HPDE6-E6E7 (cell line): ENCODE data around the gene PER2.
A peak's percentile ranks its signal among the peaks of the same experiment; 100 is the strongest.

Experiments used
- DNase-seq: peaks from one replicate; pipeline ENCODE4 v3.0.0; 2011; ENCODE audit warnings: missing footprints; ENCODE audit errors: extremely low spot score

The PER2 gene

DNA sequence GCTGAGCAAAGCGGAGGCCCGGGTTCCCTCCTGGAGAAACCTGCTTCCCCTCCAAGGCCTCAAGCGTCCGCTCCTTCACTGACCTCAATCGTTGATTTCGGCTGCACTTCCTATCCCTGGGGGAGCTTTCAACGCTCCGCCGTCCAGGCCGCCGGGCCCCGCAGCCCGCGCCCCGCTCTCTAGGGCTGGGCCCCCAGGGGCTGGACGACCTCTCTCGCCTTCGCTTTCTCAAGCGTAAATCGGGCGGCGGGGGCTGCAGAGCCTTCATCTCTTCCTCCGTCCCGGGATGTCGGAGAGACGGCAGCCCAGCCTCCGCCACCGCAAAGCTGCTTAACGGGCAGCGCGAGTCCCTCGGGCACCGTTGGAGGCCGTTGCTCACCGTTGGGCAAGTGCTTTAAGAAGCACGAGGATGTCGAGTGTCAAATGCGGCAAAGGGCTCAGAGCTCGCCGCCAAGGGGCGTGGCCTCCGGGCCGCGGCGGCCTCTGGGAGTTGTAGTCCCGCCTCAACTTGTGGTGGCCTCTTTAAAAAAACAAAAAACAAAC is 57.1 kb downstream of the PER2 start:
- no peak for DNase-seq

DNA sequence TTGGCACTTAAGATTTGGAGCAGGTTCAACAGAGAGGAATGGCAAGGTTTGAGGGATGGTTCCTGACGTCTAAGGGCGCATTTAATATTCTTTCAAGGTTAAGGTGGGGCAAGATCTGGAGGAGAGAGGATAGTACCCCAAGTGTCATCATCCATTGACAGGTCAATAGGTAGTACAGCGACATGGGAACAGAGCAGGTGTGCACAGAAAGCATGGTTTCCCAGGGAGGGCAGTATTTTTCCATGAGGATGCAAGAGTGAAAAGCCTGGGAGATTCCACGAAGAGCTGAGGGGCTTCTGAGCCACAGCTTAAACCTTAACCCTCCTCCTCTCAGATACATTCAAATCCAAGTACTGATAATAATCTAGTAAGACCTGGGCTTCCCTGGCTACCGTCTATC is 57.7 kb downstream of the PER2 start:
- no peak for DNase-seq

DNA sequence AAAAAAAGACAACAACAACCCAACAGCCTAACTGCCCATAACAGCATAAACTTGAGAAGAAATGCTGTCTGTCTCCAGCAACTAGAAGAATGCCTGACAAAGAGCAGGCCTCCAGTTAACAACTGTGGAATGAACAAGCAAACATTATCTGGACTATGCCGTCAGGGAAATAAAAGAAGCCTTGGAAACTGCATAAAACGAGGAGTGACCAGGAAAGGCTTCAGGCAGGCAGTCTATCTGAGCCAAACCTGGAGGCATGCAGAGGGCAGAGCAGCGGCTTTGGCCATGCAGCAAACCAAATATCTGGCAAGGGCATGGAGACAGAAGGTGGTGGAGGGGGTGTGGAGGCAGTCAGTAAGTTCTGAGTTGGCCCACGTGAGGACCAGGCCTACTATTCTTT is 59.7 kb downstream of the PER2 start:
- no peak for DNase-seq

GRCh38 chr2:238227587-238228032 is 60.8 kb downstream of the PER2 start:
- DNase-seq = no peak

DNA sequence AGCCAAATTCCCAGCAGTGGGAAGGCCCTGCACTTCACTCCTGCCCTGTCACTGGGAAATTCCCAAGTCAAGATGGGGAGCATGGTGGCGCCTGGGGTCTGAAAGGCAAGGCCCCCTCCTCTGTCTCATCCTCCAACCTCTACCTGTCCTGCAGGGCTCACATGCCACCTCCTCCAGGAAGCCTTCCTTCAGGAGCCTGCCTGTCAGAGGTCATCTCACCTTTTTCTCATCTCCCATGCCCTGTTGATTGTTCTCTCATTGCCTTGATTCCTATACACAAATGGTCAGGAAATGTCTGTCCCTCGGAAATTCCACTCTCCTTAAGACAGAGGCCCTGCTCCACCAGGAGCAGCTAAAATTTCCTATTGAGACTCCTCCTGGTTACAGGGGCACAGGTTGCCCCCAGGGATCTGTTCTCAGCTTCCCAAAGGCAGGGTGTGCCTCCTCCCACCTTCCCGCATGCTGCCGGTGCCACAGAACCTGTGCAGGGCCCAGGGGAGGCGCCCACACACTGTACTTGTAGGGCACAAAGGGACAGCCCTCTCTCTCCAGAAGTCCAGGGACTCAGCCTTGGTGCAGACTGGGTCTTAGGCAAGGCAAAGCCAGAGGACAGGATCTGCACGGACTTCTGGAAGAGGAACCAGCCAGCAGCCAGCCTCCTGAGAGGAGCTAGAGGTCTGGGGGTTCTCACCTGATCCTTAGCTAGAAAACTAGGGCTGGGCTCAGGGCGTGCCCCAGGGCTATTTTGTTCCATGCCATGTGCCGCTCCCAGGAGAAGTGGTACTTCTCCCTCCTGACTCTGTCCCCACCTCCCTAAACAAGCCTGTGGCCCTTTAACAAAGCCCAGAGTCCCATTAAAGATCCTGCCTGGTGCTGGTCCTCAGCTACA is 61.5 kb downstream of the PER2 start:
- no peak for DNase-seq

DNA sequence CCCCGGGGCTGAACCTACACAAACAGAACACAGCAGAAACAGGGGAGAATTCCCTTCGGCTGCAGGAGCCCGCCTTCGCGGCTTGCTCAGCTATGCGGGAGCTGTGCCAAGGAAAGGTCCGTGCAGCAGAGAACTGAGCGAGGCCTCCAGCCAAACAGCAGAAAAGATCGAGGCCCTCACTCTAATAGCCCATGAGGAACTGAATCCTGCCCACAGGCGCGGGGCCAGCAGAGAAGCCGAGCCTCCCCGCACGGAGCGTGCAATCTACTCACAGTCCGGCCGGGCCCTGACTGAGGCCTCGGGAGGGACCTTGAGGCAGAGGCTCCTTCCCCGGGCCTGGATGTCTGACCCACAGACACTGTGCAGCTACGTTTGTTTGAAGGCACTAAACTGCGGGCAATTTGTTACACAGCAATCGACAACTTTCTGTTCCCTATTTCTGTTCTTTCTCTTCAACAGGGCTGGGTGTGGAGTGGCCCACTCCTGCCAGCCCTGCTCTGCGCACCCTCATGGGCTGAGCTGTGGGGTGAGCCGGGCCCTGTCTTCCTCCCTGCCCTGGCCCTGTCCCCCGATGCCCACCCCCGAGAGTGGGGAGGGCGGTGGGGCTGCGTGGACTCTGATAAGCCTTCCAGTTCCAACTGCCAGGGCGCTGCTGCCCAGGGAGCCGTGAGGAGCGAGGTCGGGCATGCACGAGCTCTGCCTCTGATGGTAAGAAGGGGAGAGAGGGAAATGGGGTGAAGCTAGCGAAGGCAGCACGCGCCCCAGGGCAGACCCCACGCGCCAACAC is 62.3 kb downstream of the PER2 start:
- no peak for DNase-seq

- DNase-seq = no peak
Observed at GRCh38 chr2:238225121-238225520, 63.3 kb downstream of the PER2 start.

- DNase-seq = no peak
Observed at GRCh38 chr2:238224356-238225035, 63.9 kb downstream of the PER2 start.

- no peak for DNase-seq
Observed at GRCh38 chr2:238220892-238221521, 67.4 kb downstream of the PER2 start.

- DNase-seq = no peak
Observed at GRCh38 chr2:238220274-238220891, 68.0 kb downstream of the PER2 start.

DNA sequence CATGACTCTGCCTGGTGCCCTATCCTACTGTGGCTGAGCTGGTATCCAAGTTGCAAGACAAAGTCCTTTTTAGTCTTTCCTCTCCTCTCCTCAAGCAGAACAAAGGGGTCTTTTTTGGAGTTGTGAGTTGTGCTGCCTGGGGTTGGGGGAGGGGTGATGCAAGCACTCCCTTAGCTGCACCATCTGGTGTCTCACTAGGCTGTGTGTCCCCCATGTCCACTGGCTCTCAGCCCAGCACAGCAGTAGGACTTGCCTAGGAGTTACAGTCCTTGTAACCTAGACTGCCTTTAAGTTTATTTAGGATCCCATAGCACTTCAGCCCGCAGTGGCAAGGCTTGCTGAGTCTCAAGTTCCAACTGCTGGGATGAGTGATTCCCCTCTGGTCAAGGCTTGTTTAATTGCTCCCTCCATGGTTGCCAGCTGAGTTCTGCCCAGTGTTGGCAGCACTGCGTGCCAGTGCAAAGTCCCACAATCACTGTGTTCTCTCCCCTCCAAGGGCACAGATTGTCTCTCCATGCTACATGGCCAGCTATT is 71.7 kb downstream of the PER2 start:
- no peak for DNase-seq

- no peak for DNase-seq
Observed at GRCh38 chr2:238207006-238207405, 81.4 kb downstream of the PER2 start.

DNA sequence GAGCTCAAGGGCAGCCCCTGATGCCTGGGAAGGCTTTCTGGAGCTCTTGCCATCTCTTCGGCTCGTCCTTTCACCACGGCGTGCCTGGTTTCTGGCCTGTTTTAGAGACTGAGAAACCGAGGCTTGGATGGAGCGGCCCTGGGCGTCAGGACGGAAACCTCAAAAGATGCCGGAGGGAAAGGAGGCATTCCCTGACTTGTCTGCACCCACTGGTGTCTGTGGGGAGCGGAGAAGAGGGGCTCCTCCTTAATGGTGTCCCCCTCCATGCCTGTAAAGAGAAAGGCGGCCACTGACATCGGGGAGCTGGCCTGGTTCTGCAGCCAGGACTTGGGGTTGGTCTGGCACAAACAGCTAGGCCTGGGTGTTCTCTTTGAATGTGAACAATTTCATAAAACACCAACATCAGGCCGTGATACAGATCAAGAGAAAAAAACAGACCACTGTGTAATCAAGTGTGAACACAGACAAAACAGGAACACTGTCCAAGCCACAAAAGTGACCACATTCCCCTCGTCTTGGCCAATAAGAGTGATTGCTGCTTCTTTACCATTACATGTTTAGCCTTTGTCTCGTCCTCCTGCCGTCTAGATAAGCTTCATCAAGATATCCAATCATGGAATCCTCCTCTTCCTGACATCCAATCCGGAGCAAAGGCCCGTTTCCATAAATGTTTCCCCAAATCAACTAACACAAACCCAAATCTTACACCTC is 84.3 kb downstream of the PER2 start:
- DNase-seq = no peak

DNA sequence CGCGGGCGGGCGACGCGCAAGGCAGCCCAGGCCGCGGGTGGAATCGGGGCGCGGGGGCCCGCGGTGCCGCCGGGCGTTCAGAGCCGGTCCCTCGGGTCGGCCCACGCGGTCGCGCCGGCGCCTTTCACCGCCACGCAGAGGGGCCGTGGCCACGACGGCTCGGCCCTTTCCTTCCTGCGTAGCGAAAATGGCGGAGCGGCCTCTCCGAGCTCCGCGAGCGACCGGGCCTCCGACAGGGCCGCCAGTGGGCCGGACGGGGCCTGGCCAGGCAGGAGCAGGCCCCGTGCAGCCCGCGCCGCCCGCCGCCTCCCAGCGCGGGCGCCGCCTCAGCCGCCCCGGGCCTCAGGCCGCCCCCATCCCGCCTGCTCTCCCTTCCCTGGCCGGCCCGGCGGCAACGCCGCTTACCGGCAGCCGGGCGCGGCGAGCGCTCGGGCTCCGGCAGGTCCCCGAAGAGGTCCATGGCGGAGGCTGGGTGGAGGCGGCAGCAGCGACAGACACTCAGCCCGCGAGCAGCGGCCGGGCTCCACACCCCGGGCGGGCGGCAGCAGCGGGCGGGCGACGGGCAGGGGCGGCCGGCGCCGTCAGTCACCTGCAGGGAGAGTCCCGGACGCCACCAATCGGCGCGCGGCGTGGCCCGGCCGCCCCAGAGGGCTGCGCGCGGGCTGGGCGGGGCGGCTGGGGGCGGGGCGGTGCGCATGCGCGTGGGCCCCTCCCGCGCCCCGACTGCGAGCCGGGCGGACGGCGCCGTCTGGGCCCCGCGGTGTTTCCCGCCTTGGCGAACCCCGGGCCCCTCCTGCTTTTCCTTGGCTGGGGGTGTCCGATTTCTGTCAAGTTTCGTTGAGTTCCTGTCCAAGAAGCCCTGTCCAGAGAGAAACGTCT is 85.1 kb downstream of the PER2 start, which contains the start of gene ILKAP:
Gene ILKAP, minus strand, starts transcription at position 602 of the 879 bp plus-strand sequence. Its CDS starts 142 bp downstream, at position 460.
- DNase-seq = peak; percentile 98

GRCh38 chr2:238202326-238203093 is 85.9 kb downstream of the PER2 start:
- DNase-seq = peak; percentile 19
